ENCODE results near the gene DLG2.
A peak's percentile ranks its signal among the peaks of the same experiment; 100 is the strongest.

The DLG2 gene

GRCh38 chr11:83858694-83859093 is 1768.5 kb downstream of the DLG2 start:
- no peak for DNase-seq

GRCh38 chr11:83855237-83855636 is 1771.9 kb downstream of the DLG2 start:
- DNase-seq, result no peak

- DNase-seq, result no peak
These were observed 1774.2 kb downstream of the DLG2 start for GRCh38 chr11:83852775-83853442.

- no peak for DNase-seq
These were observed 1775.1 kb downstream of the DLG2 start for GRCh38 chr11:83852012-83852411.

GRCh38 chr11:83847467-83848034 is 1779.6 kb downstream of the DLG2 start:
- no peak for DNase-seq

- peak; percentile 10 for DNase-seq
These were observed 1781.3 kb downstream of the DLG2 start for GRCh38 chr11:83845797-83846196.

- DNase-seq, result no peak
These were observed 1786.8 kb downstream of the DLG2 start for GRCh38 chr11:83840326-83840725.

DNA sequence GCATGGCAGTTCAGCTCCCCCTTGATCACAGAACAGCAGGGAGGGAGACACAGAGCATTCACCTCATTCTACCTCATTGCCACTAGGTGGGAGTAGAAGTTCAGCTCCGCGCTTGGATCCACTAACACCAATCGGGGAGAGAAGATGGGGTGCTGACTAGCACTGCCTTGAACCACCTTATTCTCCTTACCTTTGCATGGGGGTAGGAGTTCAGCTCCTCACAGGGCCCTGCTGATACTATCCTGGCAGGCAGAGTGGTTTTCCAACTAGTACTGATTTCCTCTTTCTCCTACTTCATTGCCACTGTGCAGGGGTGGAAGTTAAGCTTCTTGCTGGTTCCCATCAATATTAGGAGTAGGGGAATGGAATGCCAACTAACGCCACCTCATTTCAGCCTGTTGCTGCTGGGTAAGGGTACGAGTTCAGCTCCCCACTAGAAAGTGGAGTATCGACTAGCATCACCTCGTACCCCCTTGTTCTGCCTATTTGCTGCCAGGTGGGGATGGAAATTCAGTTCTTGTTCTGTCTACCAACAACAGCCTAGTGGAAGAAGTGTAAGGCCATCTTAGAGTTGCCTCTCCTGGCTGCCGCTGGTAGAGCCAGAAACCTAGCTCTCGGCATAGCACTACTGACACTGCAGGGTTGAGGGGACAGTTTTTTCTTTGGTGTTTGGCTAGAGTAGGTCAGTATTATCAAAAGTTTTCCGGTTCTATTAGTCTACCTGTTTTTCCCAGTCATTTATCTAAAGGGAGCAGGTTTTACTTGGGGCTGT is 1790.1 kb downstream of the DLG2 start:
- peak; percentile 70 for DNase-seq

DNA sequence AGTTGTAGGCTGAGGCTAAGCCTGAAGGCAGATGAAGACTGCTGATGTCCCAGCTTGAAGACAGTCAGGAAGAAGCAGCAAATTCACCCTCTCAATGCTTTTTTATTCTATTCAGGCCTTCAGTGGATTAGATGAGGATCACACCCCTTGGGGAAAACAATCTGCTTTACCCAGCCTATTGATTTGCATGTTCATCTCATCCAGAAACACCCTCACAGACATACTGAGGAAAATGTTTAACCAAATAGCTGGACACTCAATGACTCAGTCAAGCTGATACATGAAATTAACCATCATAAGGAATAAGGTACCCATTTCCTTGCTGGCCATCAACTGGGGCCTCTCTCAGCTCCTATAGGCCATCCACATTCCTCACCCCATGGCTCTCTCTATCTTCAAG is 1791.1 kb downstream of the DLG2 start:
- DNase-seq, result no peak

DNA sequence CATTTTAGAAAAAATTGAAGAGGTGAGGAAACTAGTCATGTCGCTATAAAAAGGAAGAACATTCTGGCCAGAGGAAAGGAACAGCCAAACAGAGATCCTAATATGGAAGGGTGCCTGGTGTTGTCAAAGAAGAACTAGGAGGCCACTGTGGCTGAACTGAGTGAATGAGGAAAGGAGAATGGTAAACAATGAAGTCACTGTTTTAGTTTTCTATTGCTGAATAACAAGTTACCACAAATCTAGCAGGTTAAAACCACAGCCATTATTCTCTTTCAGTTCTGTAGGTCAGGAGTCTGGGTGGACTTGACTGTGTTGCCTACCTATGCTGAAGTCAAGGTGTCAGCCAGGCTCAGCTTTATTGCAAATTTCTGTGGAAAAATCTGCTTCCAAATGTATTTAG is 1791.7 kb downstream of the DLG2 start:
- DNase-seq, result no peak

- no peak for DNase-seq
These were observed 1795.2 kb downstream of the DLG2 start for GRCh38 chr11:83831929-83832328.

DNA sequence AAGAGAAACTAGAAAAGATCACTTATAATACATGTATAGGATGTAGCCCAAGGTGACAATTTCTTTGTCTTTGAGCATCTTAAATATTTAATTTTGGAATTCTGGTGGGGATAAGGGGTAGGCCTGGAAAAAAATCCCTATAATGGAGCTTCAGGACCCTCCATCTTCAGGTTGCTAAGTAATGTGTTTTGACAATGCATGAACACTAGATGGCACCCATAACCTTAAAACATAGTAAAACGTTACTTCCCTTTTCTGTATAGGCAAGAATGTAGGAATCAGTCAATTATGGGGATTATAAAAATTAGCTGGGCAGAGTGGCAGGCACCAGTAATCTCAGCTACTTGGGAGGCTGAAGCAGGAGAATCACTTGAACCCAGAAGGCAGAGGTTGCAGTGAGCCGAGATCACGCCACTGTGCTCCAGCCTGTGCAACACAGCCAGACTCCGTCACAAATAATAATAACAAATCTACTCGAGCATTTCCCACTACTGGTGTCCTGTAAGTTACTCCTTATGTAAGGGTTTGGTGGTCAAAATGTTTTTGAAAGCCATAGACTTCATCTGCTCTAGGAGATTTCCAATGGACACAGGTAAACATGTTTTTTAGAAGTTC is 1799.1 kb downstream of the DLG2 start:
- DNase-seq, result peak; percentile 77

- no peak for DNase-seq
These were observed 1799.6 kb downstream of the DLG2 start for GRCh38 chr11:83827520-83827919.

GRCh38 chr11:83826078-83826477 is 1801.1 kb downstream of the DLG2 start:
- no peak for DNase-seq

GRCh38 chr11:83823461-83824025 is 1803.6 kb downstream of the DLG2 start:
- no peak for DNase-seq

- peak; percentile 73 for DNase-seq
These were observed 1807.1 kb downstream of the DLG2 start for GRCh38 chr11:83819931-83820549.

GRCh38 chr11:83818349-83818748 is 1808.8 kb downstream of the DLG2 start:
- no peak for DNase-seq

- peak; percentile 40 for DNase-seq
These were observed 1810.5 kb downstream of the DLG2 start for GRCh38 chr11:83816572-83817187.

DNA sequence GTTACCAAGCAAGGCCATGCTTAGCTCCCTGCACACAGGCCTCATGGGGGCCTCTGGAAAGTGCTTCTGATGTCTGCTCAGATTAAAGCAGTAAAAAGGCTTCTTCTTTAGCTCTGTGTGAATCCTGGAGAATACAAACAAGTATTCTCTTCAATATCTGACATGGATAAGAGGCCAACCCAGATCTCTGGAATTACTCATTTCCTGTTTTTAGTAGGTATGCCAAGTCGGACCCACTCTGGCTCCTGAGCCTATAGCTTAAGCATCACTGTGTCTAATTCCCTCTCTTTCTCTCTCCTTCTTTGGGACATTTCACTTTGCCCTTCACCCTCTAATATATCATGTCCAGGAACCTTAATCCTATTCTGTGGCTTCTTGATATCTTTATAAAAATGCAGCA is 1811.4 kb downstream of the DLG2 start:
- DNase-seq, result no peak

DNA sequence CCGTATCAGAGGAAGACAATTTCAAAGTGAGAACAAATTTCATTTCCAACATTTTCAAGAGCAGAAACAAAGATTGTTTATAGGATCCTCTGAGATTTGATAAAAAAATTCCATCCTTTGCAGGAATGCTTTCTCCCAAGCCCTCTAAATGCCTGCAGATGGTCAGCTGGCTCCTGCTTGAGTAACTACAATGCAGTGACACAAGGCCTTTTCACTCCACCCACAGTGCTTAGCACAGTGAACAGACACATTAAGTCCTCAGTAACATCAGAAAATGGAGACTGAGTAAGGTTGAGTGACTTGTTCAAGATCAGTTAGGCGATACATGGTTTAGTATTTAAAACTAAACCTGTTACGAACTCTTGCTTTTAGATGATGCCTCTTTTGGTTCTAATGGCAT is 1813.8 kb downstream of the DLG2 start:
- DNase-seq, result no peak

DNA sequence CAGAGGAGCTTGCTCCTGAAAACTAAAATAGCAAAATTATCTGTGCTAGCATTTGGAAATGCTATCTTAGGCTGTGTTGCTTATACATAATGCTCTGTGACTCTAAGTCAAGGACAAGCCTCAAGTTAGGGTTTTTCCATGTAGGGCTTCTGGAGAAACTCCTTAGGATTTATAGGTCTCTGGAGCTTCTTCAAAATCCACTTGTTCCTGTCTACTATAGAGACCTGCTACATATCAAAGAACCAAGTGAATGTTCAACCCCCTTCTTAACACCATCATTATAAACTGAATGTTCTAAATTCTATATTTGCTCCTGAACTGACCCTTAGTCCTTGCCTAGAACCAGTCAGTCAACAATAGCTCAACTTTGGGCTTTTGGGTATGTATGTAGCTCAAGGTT is 1817.9 kb downstream of the DLG2 start:
- DNase-seq, result no peak

GRCh38 chr11:83801799-83802198 is 1825.3 kb downstream of the DLG2 start:
- peak; percentile 4 for DNase-seq

- DNase-seq, result no peak
These were observed 1833.8 kb downstream of the DLG2 start for GRCh38 chr11:83793310-83793709.

Measured in hematopoietic multipotent progenitor cell treated with erythropoietin and hydrocortisone succinate and interleukin-3 and kit ligand, for 4 days (in vitro differentiated cells).